Measurements from ENCODE around the gene DOCK3.

Gene DOCK3

GRCh38 chr3:51389423-51390183 is 714.9 kb downstream of the DOCK3 start:
- DNase-seq, result peak in 5 of 14 donors; percentile 3 to 43 (median 35)

- DNase-seq, result peak in 1 of 14 donors; percentile 78
Measured at GRCh38 chr3:51390246-51391074, 715.7 kb downstream of the DOCK3 start.

- peak; percentile 73 to 98 (median 93) for DNase-seq
Measured at GRCh38 chr3:51391075-51391565, 716.4 kb downstream of the DOCK3 start, which contains the start of gene RBM15B. RBM15B (plus strand) TSS chr3:51391285; CDS start chr3:51391400, 115 bp downstream.

GRCh38 chr3:51391566-51392354 is 717.0 kb downstream of the DOCK3 start:
- peak in 2 of 14 donors; percentile 26 to 51 for DNase-seq

- DNase-seq, result no peak
Measured at GRCh38 chr3:51392355-51393133, 717.8 kb downstream of the DOCK3 start.

GRCh38 chr3:51393134-51393495 is 718.4 kb downstream of the DOCK3 start:
- DNase-seq, result no peak

- no peak for DNase-seq
Measured at GRCh38 chr3:51393564-51393963, 718.8 kb downstream of the DOCK3 start.

- DNase-seq, result no peak
Measured at GRCh38 chr3:51394541-51394940, 719.8 kb downstream of the DOCK3 start.

- DNase-seq, result no peak
Measured at GRCh38 chr3:51395493-51396213, 720.9 kb downstream of the DOCK3 start.

- no peak for DNase-seq
Measured at GRCh38 chr3:51396401-51396800, 721.7 kb downstream of the DOCK3 start.

- no peak for DNase-seq
Measured at GRCh38 chr3:51397392-51397791, 722.7 kb downstream of the DOCK3 start.

- DNase-seq, result no peak
Measured at GRCh38 chr3:51398595-51399310, 724.0 kb downstream of the DOCK3 start.

- DNase-seq, result no peak
Measured at GRCh38 chr3:51400166-51400565, 725.4 kb downstream of the DOCK3 start.

- no peak for DNase-seq
Measured at GRCh38 chr3:51401735-51402134, 727.0 kb downstream of the DOCK3 start.

- no peak for DNase-seq
Measured at GRCh38 chr3:51403675-51404074, 728.9 kb downstream of the DOCK3 start.

GRCh38 chr3:51408021-51408420 is 733.3 kb downstream of the DOCK3 start:
- no peak for DNase-seq

- DNase-seq, result no peak
Measured at GRCh38 chr3:51408813-51409212, 734.1 kb downstream of the DOCK3 start.

- DNase-seq, result no peak
Measured at GRCh38 chr3:51422211-51422610, 747.5 kb downstream of the DOCK3 start.

- no peak for DNase-seq
Measured at GRCh38 chr3:51426921-51427320, 752.2 kb downstream of the DOCK3 start.

GRCh38 chr3:51429138-51429537 is 754.4 kb downstream of the DOCK3 start:
- DNase-seq, result no peak

All from C1 segment of cervical spinal cord (tissue), 14 donors.